Ishikawa (cell line): ENCODE measurements around the gene HMGXB4.

Experiments used
- CEBPB ChIP-seq: IDR thresholded peaks from 2 replicates; pipeline ENCODE4 v1.6.1; 2012
- CREB1 ChIP-seq: IDR thresholded peaks from 2 replicates; pipeline ENCODE4 v1.6.1; 2012; ENCODE audit warnings: low read depth
- EGR1 ChIP-seq: IDR thresholded peaks from 2 replicates; pipeline ENCODE4 v1.6.1; 2012
- EP300 ChIP-seq: IDR thresholded peaks from 2 replicates; pipeline ENCODE4 v1.6.1; 2012; ENCODE audit warnings: borderline replicate concordance
- FOXM1 ChIP-seq: IDR thresholded peaks from 2 replicates; pipeline ENCODE4 v1.6.1; 2012; ENCODE audit warnings: low read depth, borderline replicate concordance
- NFIC ChIP-seq: IDR thresholded peaks from 2 replicates; pipeline ENCODE4 v1.6.1; 2012
- RAD21 ChIP-seq: IDR thresholded peaks from 2 replicates; pipeline ENCODE4 v1.6.1; 2012; ENCODE audit warnings: low read depth
- TAF1 ChIP-seq: IDR thresholded peaks from 2 replicates; pipeline ENCODE4 v1.6.1; 2012; ENCODE audit warnings: low read depth, mild to moderate bottlenecking
- TCF12 ChIP-seq: IDR thresholded peaks from 2 replicates; pipeline ENCODE4 v1.6.1; 2012; ENCODE audit warnings: low read depth
- TEAD4 ChIP-seq: IDR thresholded peaks from 2 replicates; pipeline ENCODE4 v1.6.1; 2012
- YY1 ChIP-seq: IDR thresholded peaks from 2 replicates; pipeline ENCODE4 v1.6.1; 2012; ENCODE audit warnings: low read depth
- ZBTB7A ChIP-seq: IDR thresholded peaks from 2 replicates; pipeline ENCODE4 v1.6.1; 2012; ENCODE audit warnings: low read depth
- TF ChIP-seq, protein P1 (sequence below): IDR thresholded peaks from 2 replicates; pipeline ENCODE4 v1.6.1; 2012
- TF ChIP-seq, protein P2 (sequence below): IDR thresholded peaks from 2 replicates; pipeline ENCODE4 v1.6.1; 2012; ENCODE audit warnings: low read depth, mild to moderate bottlenecking
- TF ChIP-seq, protein P3 (sequence below): IDR thresholded peaks from 2 replicates; pipeline ENCODE4 v1.6.1; 2012

HMGXB4 gene

DNA sequence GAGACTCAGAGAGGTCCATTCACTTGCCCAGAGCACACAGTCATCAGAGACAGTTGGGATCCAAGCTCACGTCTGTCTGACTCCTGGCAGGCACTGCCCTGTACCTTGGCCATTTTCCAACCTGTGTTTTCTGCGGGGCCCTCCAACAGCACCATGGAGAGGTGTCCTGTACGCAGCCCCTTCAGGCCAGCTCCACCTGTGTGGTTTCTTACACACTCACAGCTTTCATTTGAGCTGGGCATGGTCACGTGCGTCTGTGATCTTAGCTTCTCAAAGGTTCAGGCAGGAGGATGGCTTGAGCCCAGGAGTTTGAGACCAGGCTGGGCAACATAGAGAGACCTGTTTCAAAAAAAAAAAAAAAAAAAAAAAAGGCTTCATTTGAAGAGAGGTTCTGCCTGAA lies 66.8 kb downstream of the HMGXB4 start:
- TF ChIP-seq, protein P1, sequence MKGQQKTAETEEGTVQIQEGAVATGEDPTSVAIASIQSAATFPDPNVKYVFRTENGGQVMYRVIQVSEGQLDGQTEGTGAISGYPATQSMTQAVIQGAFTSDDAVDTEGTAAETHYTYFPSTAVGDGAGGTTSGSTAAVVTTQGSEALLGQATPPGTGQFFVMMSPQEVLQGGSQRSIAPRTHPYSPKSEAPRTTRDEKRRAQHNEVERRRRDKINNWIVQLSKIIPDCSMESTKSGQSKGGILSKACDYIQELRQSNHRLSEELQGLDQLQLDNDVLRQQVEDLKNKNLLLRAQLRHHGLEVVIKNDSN: no peak
- TF ChIP-seq EGR1 (no peak), TCF12 (no peak), CREB1 (no peak), FOXM1 (no peak), RAD21 (no peak), CEBPB (no peak), YY1 (no peak), TEAD4 (no peak), ZBTB7A (no peak), NFIC (no peak), EP300 (no peak), TAF1 (no peak)
- TF ChIP-seq, protein P2, sequence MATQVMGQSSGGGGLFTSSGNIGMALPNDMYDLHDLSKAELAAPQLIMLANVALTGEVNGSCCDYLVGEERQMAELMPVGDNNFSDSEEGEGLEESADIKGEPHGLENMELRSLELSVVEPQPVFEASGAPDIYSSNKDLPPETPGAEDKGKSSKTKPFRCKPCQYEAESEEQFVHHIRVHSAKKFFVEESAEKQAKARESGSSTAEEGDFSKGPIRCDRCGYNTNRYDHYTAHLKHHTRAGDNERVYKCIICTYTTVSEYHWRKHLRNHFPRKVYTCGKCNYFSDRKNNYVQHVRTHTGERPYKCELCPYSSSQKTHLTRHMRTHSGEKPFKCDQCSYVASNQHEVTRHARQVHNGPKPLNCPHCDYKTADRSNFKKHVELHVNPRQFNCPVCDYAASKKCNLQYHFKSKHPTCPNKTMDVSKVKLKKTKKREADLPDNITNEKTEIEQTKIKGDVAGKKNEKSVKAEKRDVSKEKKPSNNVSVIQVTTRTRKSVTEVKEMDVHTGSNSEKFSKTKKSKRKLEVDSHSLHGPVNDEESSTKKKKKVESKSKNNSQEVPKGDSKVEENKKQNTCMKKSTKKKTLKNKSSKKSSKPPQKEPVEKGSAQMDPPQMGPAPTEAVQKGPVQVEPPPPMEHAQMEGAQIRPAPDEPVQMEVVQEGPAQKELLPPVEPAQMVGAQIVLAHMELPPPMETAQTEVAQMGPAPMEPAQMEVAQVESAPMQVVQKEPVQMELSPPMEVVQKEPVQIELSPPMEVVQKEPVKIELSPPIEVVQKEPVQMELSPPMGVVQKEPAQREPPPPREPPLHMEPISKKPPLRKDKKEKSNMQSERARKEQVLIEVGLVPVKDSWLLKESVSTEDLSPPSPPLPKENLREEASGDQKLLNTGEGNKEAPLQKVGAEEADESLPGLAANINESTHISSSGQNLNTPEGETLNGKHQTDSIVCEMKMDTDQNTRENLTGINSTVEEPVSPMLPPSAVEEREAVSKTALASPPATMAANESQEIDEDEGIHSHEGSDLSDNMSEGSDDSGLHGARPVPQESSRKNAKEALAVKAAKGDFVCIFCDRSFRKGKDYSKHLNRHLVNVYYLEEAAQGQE: no peak
- TF ChIP-seq, protein P3, sequence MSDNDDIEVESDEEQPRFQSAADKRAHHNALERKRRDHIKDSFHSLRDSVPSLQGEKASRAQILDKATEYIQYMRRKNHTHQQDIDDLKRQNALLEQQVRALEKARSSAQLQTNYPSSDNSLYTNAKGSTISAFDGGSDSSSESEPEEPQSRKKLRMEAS: no peak

DNA sequence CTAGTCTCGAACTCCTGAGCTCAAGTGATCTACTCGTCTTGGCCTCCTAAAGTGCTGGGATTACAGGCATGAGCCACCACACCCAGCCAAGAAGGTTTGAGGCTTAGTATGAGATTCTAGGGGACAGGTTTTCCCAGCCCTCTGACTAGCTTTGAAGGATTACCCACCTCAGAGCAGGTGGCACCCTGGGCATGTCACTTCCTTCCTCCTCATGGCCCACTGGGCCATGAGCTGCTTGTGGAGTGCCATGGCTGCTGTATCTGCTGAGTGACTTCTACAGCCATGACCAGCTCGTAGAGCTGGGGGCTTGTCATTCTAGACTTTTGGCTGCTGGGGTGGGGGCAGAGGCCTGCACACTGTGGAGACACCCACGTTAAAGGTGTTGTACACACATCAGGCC lies 67.5 kb downstream of the HMGXB4 start:
- no peak for TF ChIP-seq ZBTB7A
- no peak for TF ChIP-seq TCF12
- TF ChIP-seq TEAD4: no peak
- TF ChIP-seq, protein P2: no peak
- no peak for TF ChIP-seq NFIC
- TF ChIP-seq CREB1: no peak
- TF ChIP-seq, protein P3: no peak
- TF ChIP-seq EGR1: no peak
- TF ChIP-seq, protein P1: no peak
- no peak for TF ChIP-seq EP300
- TF ChIP-seq CEBPB: no peak
- TF ChIP-seq TAF1: no peak
- TF ChIP-seq RAD21: no peak

DNA sequence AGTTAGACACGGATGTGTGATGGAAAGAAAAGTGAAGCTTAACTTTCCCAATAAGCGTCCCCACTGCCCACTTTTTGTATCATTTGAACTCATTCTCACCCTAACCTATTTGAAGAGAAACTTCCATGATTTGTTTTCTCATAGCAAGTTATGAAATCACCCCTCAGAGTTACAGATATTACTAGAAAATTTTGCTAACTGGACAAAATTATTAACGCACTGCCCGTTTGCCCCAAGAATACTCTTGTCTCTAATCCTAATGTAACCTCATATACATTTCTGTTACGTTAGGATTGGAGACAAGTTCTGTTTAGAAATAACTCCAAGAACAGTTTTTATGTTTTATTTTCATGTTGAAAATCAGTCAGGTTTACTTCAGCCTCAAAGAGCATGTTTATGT lies 67.9 kb downstream of the HMGXB4 start:
- TF ChIP-seq EP300 (no peak), NFIC (no peak)

DNA sequence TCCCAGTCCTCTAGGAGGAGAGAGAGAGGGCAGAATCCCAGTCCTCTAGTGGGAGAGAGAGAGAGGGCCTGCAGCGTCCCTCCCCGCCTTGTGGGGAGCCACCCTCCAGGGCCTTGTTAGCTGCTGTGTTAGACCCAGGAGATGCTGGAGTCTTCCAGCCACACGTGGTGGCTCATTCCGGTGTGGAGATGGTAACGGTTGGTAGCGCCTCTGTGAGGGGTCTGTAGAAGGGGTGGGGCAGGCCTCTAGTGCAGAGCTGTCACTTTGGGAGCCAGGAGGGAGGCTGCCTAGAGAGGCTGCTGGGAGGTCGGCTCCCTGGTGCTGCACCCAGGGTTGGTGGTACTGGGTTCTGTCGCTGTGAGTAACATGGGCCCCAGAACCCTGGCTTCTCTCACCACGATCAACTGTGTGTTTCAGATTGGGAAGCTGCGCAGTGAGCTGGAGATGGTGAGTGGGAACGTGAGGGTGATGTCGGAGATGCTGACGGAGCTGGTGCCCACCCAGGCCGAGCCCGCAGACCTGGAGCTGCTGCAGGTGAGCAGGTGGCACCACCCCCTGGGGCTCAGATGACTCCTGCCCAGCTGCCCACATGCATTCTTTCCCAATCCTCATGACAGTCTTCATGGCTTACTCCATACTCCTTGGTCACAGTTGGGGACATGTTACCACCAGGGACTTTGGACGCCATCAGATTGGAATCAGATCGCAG lies 69.7 kb downstream of the HMGXB4 start:
- TF ChIP-seq EGR1: no peak
- TF ChIP-seq TEAD4: no peak
- no peak for TF ChIP-seq EP300
- TF ChIP-seq, protein P3: no peak
- TF ChIP-seq ZBTB7A: no peak
- no peak for TF ChIP-seq TAF1
- TF ChIP-seq CEBPB: no peak
- no peak for TF ChIP-seq TCF12
- TF ChIP-seq RAD21: no peak
- TF ChIP-seq, protein P2: no peak
- TF ChIP-seq, protein P1: no peak
